OCI-LY7 (cell line): ENCODE results near the gene SLC9A3.

ENCODE experiments used
- EZH2phosphoT487 ChIP-seq: fragments of 200-600 bp; sonication (generic); IDR thresholded peaks from 2 replicates; pipeline ENCODE4 v1.6.1; 2018; ENCODE audit warnings: low read depth, borderline replicate concordance, mild to moderate bottlenecking, mixed run types, antibody characterized with exemption, low read length, moderate library complexity, mixed read lengths
- TF ChIP-seq, protein P1 (sequence below): fragments of 200-600 bp; sonication (generic); conservative IDR thresholded peaks from 2 replicates; pipeline ENCODE4 v1.5.1; 2014; ENCODE audit warnings: mild to moderate bottlenecking, antibody characterized with exemption, low read length, moderate library complexity, mixed read lengths

DNA sequence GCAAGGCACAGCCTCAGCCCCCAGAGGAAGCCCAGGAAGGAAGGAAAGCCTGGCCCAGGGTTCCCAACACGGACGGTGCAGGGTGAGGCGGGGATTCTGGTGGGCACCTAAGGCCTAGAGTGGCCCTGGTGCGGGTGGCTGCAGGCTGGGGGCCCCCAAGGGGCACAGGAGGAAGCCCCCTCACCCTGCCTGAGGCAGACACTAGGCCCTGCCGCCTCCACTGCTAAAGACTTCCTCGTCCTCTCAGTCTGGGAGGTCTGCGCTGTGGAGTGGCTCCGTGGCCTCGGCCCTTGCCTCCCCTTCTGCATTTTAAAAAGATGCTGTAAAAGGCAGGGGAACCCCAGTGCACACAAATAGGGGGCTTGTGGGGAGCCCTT lies 3.4 kb downstream of the SLC9A3 start:
- TF ChIP-seq, protein P1, sequence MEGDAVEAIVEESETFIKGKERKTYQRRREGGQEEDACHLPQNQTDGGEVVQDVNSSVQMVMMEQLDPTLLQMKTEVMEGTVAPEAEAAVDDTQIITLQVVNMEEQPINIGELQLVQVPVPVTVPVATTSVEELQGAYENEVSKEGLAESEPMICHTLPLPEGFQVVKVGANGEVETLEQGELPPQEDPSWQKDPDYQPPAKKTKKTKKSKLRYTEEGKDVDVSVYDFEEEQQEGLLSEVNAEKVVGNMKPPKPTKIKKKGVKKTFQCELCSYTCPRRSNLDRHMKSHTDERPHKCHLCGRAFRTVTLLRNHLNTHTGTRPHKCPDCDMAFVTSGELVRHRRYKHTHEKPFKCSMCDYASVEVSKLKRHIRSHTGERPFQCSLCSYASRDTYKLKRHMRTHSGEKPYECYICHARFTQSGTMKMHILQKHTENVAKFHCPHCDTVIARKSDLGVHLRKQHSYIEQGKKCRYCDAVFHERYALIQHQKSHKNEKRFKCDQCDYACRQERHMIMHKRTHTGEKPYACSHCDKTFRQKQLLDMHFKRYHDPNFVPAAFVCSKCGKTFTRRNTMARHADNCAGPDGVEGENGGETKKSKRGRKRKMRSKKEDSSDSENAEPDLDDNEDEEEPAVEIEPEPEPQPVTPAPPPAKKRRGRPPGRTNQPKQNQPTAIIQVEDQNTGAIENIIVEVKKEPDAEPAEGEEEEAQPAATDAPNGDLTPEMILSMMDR, result no peak
- TF ChIP-seq EZH2phosphoT487, result no peak
